GM18520 (cell line): ENCODE data around the gene MISP3.

Experiments
- ATAC-seq: cut with Tn5 transposase; IDR thresholded peaks from one replicate; pipeline ENCODE4 v1.9.1; 2021; ENCODE audit not compliant: unreplicated experiment

Gene MISP3

DNA sequence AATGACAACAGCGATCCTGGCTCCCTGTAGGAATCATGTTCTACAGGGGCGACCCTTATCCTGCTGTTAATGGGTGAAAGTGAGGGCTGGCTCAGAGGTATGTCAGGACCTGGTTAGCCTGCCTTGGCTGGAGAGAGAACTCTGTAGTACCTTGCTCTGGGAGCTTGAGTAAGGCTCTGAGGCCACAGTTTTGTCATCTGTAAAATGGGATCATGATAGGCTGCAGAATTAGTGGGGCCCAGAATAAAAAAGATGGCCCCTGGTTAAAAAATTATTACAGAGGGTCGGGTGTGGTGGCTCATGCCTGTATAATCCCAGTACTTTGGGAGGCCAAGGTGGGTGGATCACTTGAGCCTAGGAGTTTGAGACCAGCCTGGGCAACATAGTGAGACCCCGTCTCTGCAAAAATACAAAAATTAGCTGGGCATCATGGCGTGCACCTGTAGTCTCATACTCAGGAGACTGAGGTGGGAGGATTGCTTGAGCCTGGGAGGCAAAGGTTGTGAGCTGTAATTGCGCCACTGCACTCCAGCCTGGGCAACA is 28.5 kb downstream of the MISP3 start:
- ATAC-seq: no peak

DNA sequence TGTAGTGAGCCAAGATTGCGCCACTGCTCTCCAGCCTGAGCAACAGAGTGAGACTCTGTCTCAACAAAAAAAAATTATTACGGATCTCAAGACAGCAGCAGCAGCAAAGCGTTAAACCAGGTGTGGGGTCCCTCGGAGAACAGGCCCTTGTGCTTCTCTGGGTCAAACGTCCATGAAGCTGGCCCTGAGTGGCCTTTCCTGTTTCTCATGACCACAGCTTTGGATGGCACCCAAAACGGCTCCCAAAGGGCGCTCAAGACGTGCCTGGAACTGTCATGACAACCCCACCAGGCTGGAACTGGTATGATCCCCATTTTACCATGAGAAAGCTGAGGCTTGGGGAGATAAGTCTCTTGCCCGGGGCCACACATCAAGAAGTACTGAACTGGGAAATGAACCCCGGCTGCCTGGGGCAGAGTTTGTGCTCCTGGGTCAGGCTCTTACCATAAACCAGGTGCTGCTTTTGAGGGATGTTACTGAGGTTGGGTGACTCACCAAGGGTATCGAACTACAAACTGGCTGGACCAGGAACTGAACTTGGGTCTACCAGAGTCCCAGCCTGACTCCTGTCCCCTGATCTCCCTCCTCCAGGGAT is 29.6 kb downstream of the MISP3 start:
- no peak for ATAC-seq

- ATAC-seq: no peak
Observed at GRCh38 chr19:14102756-14103155, 30.2 kb downstream of the MISP3 start.

DNA sequence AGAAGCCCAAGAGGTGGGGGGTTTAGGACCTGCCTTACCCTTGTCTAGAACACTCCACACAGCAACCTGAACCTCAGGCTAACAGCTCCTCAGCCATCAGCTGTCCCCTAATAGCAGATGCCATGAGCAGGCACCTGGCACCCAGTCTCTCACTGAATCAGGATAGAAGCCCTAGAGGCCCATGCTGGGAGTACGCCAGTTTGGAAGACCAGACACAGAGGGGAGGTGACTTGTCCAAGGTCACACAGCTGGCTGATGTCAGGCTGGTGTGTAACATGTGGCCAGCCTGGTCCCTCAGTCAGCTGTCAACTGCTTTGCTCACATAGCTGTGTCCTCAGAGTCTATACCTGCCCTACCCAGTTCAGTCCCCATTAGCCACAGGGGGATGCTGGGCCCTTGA is 30.7 kb downstream of the MISP3 start:
- no peak for ATAC-seq

GRCh38 chr19:14105680-14106079 is 33.1 kb downstream of the MISP3 start:
- no peak for ATAC-seq

DNA sequence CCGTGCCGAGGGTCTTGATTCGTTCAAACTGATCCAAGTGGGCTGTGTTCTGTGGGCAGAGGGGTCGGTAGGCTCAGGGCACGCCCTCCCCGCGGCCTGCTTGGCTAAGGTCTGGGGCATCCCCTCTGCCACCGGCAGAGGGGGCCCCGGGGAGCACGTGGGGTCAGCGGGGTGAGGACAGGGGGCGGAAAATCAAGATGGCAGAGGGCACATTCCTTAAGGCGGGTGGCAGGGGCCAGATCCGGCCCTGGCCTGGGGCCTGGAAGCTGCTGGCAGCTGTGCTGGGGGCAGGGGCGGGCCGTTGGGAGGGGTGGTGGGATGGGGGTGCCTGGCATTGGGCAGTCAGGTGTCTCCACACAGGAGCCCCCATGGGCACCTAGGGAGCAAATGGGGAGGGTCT is 34.3 kb downstream of the MISP3 start:
- no peak for ATAC-seq

GRCh38 chr19:14107581-14108461 is 35.2 kb downstream of the MISP3 start:
- no peak for ATAC-seq

DNA sequence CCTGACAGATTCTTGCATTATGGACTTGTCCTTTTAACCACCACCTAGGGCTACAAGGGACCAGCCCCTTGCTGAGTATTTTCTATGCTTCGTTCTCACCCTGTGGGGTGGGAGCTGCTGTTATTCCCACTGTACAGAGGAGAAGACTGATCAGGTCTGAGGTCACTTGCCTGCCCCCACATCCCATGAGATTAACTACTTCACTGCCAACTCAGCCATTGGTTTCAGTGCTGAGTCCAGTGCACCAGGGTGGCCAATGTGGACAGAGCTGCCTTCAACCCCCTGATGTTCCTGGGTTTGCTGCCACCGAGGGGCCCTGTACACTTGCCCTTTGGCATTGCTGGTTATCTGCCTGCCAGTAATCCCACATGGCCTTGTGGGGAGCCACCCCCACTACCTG is 38.1 kb downstream of the MISP3 start:
- ATAC-seq: no peak

DNA sequence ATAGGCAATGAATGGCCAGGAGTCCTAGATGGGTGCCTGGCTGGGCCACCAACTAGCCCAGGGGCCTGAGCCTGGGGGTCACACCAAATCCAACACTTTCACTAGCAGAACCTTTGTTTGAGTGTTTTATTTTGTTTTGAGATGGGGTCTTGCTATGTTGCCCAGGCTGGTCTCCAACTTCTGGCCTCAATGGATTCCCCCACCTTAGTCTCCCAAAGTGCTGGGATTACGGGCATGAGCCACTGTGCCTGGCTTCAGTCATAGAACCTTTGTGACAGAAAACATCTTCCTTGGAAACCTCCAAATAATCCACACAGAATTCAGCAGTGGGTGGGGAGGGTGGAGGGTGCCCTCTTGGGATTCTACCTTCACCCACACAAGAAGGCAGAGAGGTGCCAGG is 38.9 kb downstream of the MISP3 start:
- no peak for ATAC-seq

- ATAC-seq: no peak
Observed at GRCh38 chr19:14112051-14112808, 39.6 kb downstream of the MISP3 start.

GRCh38 chr19:14112809-14113385 is 40.3 kb downstream of the MISP3 start:
- ATAC-seq: no peak

GRCh38 chr19:14113762-14114414 is 41.3 kb downstream of the MISP3 start:
- no peak for ATAC-seq

GRCh38 chr19:14114439-14114838 is 41.9 kb downstream of the MISP3 start:
- ATAC-seq: no peak

GRCh38 chr19:14114854-14115253 is 42.3 kb downstream of the MISP3 start:
- no peak for ATAC-seq

- no peak for ATAC-seq
Observed at GRCh38 chr19:14115756-14116155, 43.2 kb downstream of the MISP3 start.

DNA sequence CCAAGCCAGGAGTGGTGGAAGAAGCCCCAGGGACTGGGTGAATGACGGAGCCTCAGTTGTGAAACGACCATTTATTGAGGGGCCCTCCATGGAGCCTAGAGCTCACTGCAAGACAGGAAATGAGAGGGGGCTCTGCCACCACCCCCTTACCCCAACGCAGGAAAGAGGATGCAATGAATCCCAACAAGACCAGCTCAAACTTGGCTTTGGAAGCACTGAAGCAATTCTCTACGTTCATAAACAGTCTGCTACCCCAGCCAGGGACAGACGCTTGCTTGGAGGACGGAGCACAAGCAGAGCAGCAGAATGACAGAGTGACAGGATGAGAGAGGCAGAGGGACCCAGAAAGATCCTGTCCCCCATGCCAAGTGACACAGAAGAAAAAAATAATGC is 43.9 kb downstream of the MISP3 start:
- ATAC-seq: no peak

GRCh38 chr19:14116918-14117578 is 44.5 kb downstream of the MISP3 start:
- no peak for ATAC-seq

- peak; percentile 94 for ATAC-seq
Observed at GRCh38 chr19:14117668-14118164, 45.1 kb downstream of the MISP3 start, which contains the start of gene PRKACA. TSS of gene PRKACA (minus strand) at chr19:14117762. CDS start at chr19:14117547, 215 bp downstream.

DNA sequence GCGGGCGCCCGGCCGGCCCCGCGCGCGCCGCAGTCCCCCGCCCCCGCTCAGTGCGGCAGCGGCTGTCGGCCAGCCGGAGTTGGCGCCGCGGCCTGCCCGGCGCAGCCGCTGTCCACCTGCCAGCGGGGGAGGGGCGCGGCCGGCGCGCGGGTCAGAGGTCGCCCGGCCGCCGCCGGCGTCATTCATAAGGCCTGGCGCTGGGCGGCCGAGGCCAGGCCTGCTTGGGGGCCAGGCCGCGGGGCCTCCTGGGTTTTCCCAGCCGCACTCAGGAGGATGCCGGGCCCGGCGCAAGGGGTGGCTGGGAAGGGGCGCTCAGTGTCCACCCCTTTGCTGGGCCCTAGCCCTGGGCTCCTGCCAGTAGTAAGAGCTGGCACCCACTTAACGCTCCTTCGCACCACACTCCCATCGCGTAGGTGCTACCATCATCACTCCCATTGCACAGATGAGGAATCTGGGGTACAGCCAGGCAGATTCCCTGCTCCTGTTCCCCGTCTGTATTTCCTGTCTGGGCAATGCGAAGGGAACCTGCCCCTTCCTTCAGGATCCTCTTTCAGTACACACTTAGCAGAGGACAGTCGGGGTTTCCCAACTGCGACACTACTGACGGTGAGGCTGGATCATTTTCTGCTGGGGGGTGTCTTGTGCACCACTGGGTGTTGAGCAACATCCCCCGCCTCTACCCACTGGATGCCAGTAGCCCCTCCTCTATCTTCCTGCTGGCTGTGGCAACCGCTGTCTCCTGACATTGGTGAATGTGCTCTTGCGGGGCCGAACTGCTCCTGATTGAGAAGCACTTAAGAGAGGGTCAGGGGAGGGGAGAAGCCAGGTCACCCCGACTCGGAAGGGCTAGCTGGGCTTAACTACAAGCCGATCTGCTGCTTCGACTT is 45.8 kb downstream of the MISP3 start:
- ATAC-seq: peak; percentile 24
